SK-N-MC (cell line): ENCODE measurements around the gene MLLT3.
"Not testable (repeated sequence)": the region's sequence is repeated elsewhere in the genome, so short reads cannot be mapped to it uniquely, and the experiment has no call there.

Experiments used
- EZH2 ChIP-seq: fragments of 200-600 bp; sonication (generic); IDR thresholded peaks from one replicate; pipeline ENCODE4 v1.6.1; 2017; ENCODE audit warnings: antibody characterized with exemption
- FOXP2 ChIP-seq: optimal IDR thresholded peaks from 2 replicates; pipeline ENCODE3; 2011; ENCODE audit warnings: mild to moderate bottlenecking, moderate library complexity; ENCODE audit not compliant: insufficient read depth; ENCODE audit errors: extremely low read length, control extremely low read depth
- POLR2AphosphoS5 ChIP-seq: IDR thresholded peaks from 2 replicates; pipeline ENCODE4 v1.6.1; 2012; ENCODE audit warnings: mild to moderate bottlenecking, low read depth, low read length, borderline replicate concordance

GRCh38 chr9:20658246-20658667, 36.0 kb upstream of the MLLT3 start:
- TF ChIP-seq POLR2AphosphoS5, EZH2, FOXP2: not testable (repeated sequence)
